MM.1S (cell line): ENCODE measurements around the gene CCSER1.

Experiments
- EZH2 ChIP-seq: fragments of 300-600 bp; sonication (generic); optimal IDR thresholded peaks from 2 replicates; pipeline ENCODE3; 2017; ENCODE audit warnings: low read depth, mild to moderate bottlenecking, antibody characterized with exemption, low read length, mixed read lengths
- EZH2phosphoT487 ChIP-seq: fragments of 300-600 bp; sonication (generic); IDR thresholded peaks from 2 replicates; pipeline ENCODE4 v1.6.1; 2018; ENCODE audit warnings: antibody characterized with exemption, low read length
- TF ChIP-seq, protein P1 (sequence below): fragments of 300-600 bp; sonication (generic); IDR thresholded peaks from 2 replicates; pipeline ENCODE4 v1.5.1; 2016; ENCODE audit warnings: antibody characterized with exemption, low read length, mixed read lengths

GRCh38 chr4:90840828-90841227 lies 713.6 kb downstream of the CCSER1 start:
- TF ChIP-seq, protein P1, sequence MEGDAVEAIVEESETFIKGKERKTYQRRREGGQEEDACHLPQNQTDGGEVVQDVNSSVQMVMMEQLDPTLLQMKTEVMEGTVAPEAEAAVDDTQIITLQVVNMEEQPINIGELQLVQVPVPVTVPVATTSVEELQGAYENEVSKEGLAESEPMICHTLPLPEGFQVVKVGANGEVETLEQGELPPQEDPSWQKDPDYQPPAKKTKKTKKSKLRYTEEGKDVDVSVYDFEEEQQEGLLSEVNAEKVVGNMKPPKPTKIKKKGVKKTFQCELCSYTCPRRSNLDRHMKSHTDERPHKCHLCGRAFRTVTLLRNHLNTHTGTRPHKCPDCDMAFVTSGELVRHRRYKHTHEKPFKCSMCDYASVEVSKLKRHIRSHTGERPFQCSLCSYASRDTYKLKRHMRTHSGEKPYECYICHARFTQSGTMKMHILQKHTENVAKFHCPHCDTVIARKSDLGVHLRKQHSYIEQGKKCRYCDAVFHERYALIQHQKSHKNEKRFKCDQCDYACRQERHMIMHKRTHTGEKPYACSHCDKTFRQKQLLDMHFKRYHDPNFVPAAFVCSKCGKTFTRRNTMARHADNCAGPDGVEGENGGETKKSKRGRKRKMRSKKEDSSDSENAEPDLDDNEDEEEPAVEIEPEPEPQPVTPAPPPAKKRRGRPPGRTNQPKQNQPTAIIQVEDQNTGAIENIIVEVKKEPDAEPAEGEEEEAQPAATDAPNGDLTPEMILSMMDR, result no peak
- no peak for TF ChIP-seq EZH2phosphoT487
- TF ChIP-seq EZH2, result no peak
